HepG2 (cell line): ENCODE data around the gene NGB. TPM values are rescaled to one million over a fixed set of nuclear protein-coding genes. Genes with fewer than 3 reads are reported as not detected.

Source experiments
- ATAC-seq: fragments of 200-7000 bp; cut with Tn5 transposase; 3 replicates; pipeline ENCODE4 v1.9.1; 2020; ENCODE audit warnings: mild to moderate bottlenecking, moderate library complexity
- BruUV-seq: library from RNA; stranded (reverse); fragments of 400-500 nt; replicated peaks from 2 replicates; lab custom pipeline; 2021; lab: Mats Ljungman, UMichigan
- CTCF ChIA-PET: fragments of 300-600 bp; formaldehyde crosslinking; extraction: SDS; loops from one replicate; lab custom pipeline; 2021; ENCODE audit warnings: low total read pairs, inconsistent platforms, low intra/inter-chr PET ratio; lab: Yijun Ruan, JAX
- POLR2A ChIA-PET: fragments of 350-600 bp; sonication (Branson Sonifier 250); formaldehyde crosslinking; loops from one replicate; lab custom pipeline; 2020; ENCODE audit warnings: antibody characterized with exemption, inconsistent platforms; lab: Yijun Ruan, JAX
- DNase-seq: peaks from one replicate; pipeline ENCODE4 v3.0.0-alpha.2; 2015; ENCODE audit warnings: low spot score
- FAIRE-seq: peaks from 3 replicates; lab custom pipeline; 2011; peaks lifted over from hg19 to GRCh38; lab: Jason Lieb, UNC
- H2AFZ ChIP-seq: one replicate; pipeline ENCODE4 v1.6.1; 2011; ENCODE audit warnings: low read length, inconsistent platforms
- H3K27ac ChIP-seq: fragments of 300-600 bp; 3 replicates; pipeline ENCODE4 v1.8.0; 2011; ENCODE audit warnings: mixed run types, mild to moderate bottlenecking, mixed read lengths, low read length, inconsistent platforms; ENCODE audit not compliant: insufficient read depth; ENCODE audit errors: extremely low read length
- H3K27me3 ChIP-seq, 2 experiments: fragments of 200-600 bp in 1 of 2; 2 replicates in 1 of 2; 3 replicates in 1 of 2; pipeline versions ENCODE4 v1.6.0 to v1.8.0; 2011; ENCODE audit warnings: low read length in 2 of 2, mild to moderate bottlenecking in 2 of 2, moderate library complexity in 2 of 2, inconsistent platforms in 1 of 2; ENCODE audit not compliant: insufficient read depth in 2 of 2, control insufficient read depth in 1 of 2
- H3K36me3 ChIP-seq, 2 experiments: fragments of 200-600 bp in 1 of 2; replicated peaks in 1 of 2; 2 replicates in 1 of 2; 3 replicates in 1 of 2; pipeline versions ENCODE4 v1.5.1 to v1.8.0; 2011; ENCODE audit warnings: low read length in 2 of 2, inconsistent platforms in 1 of 2; ENCODE audit not compliant: insufficient read depth in 2 of 2, control insufficient read depth in 1 of 2
- H3K4me1 ChIP-seq: 2 replicates; pipeline ENCODE4 v1.5.1; 2012; ENCODE audit warnings: low read length, inconsistent platforms; ENCODE audit not compliant: insufficient read depth
- H3K4me2 ChIP-seq: 2 replicates; pipeline ENCODE4 v1.6.0; 2011; ENCODE audit warnings: low read depth, low read length, inconsistent platforms
- H3K4me3 ChIP-seq, 3 experiments: fragments of 200-600 bp in 1 of 3; sonication (generic), shearing (Covaris generic) in 1 of 3; replicated peaks in 1 of 3; 2 replicates each; pipeline ENCODE4 v1.5.1; 2011 to 2016; ENCODE audit warnings: low read length in 3 of 3, inconsistent platforms in 2 of 3, low read depth in 2 of 3, mild to moderate bottlenecking in 2 of 3, control low read depth in 1 of 3, mixed read lengths in 1 of 3; ENCODE audit not compliant: insufficient read depth in 1 of 3
- H3K79me2 ChIP-seq: one replicate; pipeline ENCODE4 v1.6.1; 2011; ENCODE audit warnings: low read length, inconsistent platforms; ENCODE audit not compliant: insufficient read depth
- H3K9ac ChIP-seq: 2 replicates; pipeline ENCODE4 v1.6.0; 2011; ENCODE audit warnings: mild to moderate bottlenecking, low read depth, low read length, inconsistent platforms; ENCODE audit not compliant: insufficient read depth
- H3K9me3 ChIP-seq: 2 replicates; pipeline ENCODE4 v1.5.1; 2012; ENCODE audit warnings: mild to moderate bottlenecking, low read length
- H4K20me1 ChIP-seq: 2 replicates; pipeline ENCODE4 v1.6.0; 2011; ENCODE audit warnings: inconsistent platforms, mild to moderate bottlenecking, low read length, moderate library complexity; ENCODE audit not compliant: insufficient read depth
- FOXK1 ChIP-seq: sonication (generic); formaldehyde crosslinking; IDR thresholded peaks from 2 replicates; pipeline ENCODE4 v1.4.0; 2020; ENCODE audit warnings: low read depth, missing genetic modification reagents, borderline replicate concordance
- FOXP1 ChIP-seq, 2 experiments: fragments of 450-650 bp in 1 of 2; IDR thresholded peaks; 2 replicates each; pipeline ENCODE4 v1.6.1; 2017 to 2018; ENCODE audit warnings: antibody characterized with exemption in 1 of 2
- NFE2L2 ChIP-seq: fragments of 150-350 bp; IDR thresholded peaks from 2 replicates; pipeline ENCODE4 v1.6.1; 2014; ENCODE audit warnings: low read length
- TBP ChIP-seq: sonication (generic); formaldehyde crosslinking; IDR thresholded peaks from 2 replicates; pipeline ENCODE4 v1.5.0; 2020; ENCODE audit warnings: missing genetic modification reagents
- YY1 ChIP-seq: IDR thresholded peaks from 2 replicates; pipeline ENCODE4 v1.6.1; 2011; ENCODE audit warnings: low read length, low read depth, moderate library complexity, mild to moderate bottlenecking; ENCODE audit not compliant: insufficient read depth, insufficient replicate concordance
- ZFYVE20 ChIP-seq: sonication (generic); formaldehyde crosslinking; IDR thresholded peaks from 2 replicates; pipeline ENCODE4 v1.8.0; 2023; ENCODE audit warnings: low read depth, mild to moderate bottlenecking, moderate library complexity, missing genetic modification reagents, borderline replicate concordance
- ZNF207 ChIP-seq: fragments of 450-650 bp; IDR thresholded peaks from 2 replicates; pipeline ENCODE4 v1.6.1; 2016; ENCODE audit warnings: antibody characterized with exemption, borderline replicate concordance
- ZNF234 ChIP-seq: sonication (generic); formaldehyde crosslinking; conservative IDR thresholded peaks from 2 replicates; pipeline ENCODE4 v1.5.1; 2020; ENCODE audit warnings: mild to moderate bottlenecking, missing genetic modification reagents
- ZNF251 ChIP-seq: sonication (generic); formaldehyde crosslinking; IDR thresholded peaks from 2 replicates; pipeline ENCODE4 v1.9.0; 2021; ENCODE audit warnings: mild to moderate bottlenecking, missing genetic modification reagents
- ZNF44 ChIP-seq: sonication (generic); formaldehyde crosslinking; IDR thresholded peaks from 2 replicates; pipeline ENCODE4 v1.5.1; 2020; ENCODE audit warnings: mild to moderate bottlenecking, missing genetic modification reagents
- ZNF460 ChIP-seq: sonication (generic); formaldehyde crosslinking; IDR thresholded peaks from 2 replicates; pipeline ENCODE4 v1.5.1; 2020; ENCODE audit warnings: missing genetic modification reagents, mild to moderate bottlenecking, borderline replicate concordance
- WGBS: methylation state at CpG from one replicate; pipeline ENCODE4 v1.1.6; 2017; ENCODE audit warnings: low lambda C conversion rate; 5-methylcytosine and 5-hydroxymethylcytosine counted together
- in situ Hi-C: cut with HindIII; loops from 2 replicates; pipeline ENCODE4 v1.10.0; 2017; ENCODE audit warnings: low pct_unique_long_range_greater_than_20kb; ENCODE audit not compliant: extremely low pct_ligation_motif_present
- intact Hi-C: fragments of 100-400 bp; cut with micrococcal nuclease; formaldehyde crosslinking; loops from one replicate; pipeline ENCODE4 v1.10.0; 2022; ENCODE audit not compliant: unreplicated experiment
- polyA plus RNA-seq, 8 experiments: library from polyadenylated mRNA; depleted of rRNA in 3 of 8; stranded (reverse) in 7 of 8; unstranded in 1 of 8; fragments of >200 nt; fragmentation: Illumina TruSeq in 4 of 8; extraction: Trizol in 4 of 8; gene quantifications; 2 replicates each; pipeline versions ENCODE4 v1.2.1 to v1.2.3, GENCODE V29; 2011 to 2016; ENCODE audit warnings: low read depth in 4 of 8, missing spikeins in 1 of 8, mixed read lengths in 1 of 8; ENCODE audit not compliant: insufficient read depth in 1 of 8
- total RNA-seq, 5 experiments: library from RNA; depleted of rRNA; stranded (reverse); fragments of >200 nt; fragmentation: Illumina TruSeq; extraction: Trizol; gene quantifications; 2 replicates each; pipeline ENCODE4 v1.2.3, GENCODE V29; 2016; ENCODE audit warnings: low read depth in 1 of 5

Gene NGB
- total and polyA plus RNA-seq, 2 of the 13 experiments (the other 11 are each of a cell fraction or from before 2014, with no cell fraction given), result 0.04 TPM; not detected in 1

DNA sequence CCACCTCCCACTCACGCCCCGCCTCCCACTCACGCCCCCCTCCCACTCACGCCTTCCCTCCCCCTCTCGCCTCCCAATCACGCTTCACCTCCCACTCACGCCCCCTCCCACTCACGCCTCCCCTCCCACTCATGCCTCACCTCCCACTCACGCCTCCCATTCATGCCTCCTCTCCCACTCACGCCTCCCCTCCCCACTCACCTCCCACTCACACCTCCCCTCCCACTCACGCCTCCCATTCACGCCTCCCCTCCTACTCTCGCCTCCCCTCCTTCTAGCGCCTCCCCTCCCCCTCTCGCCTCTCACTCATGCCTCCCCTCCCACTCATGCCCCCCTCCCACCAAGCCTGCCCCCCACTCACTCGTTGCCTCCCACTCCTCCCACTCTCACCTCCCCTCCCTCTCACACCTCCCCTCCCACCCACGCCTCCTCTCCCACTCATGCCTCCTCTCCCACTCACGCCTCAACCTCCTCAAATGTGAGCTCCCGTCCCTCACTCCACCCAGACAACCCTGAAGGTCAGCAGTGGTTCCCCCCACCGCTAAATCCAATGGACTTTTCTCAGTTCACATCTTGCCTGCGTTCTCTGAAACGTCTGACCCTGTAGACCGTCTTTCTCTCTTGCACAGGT lies 49.6 kb downstream of the NGB start:
- POLR2A ChIA-PET, result no interaction called here
- in situ Hi-C loops (no loop called here), intact Hi-C loops (no loop called here)
- WGBS, result 56% methylated on average over 21 of the region's 23 CpGs
- CTCF ChIA-PET, result no interaction called here
- no peak for FAIRE-seq
- BruUV-seq, result no TSS peak
- Histone ChIP-seq H3K36me3 (no peaks in the 10 kb centered on the region), H2AFZ (no peak overlapping the region), H4K20me1 (no peaks in the 10 kb centered on the region), H3K27me3 (0 out of 5 replicates have a peak, but pooled peaks cover 0 to 3% of the 10 kb centered on the region in 2 experiments), H3K79me2 (no peaks in the 10 kb centered on the region), H3K27ac (no peak overlapping the region), H3K4me2 (no peak overlapping the region), H3K4me3 (no peak overlapping the region), H3K9me3 (no peaks in the 10 kb centered on the region), H3K9ac (no peak overlapping the region), H3K4me1 (no peaks in the 10 kb centered on the region)
- TF ChIP-seq FOXP1 (IDR thresholded peaks at IDR 0.05) (no peak), FOXP1 (CRISPR knock-in tag; IDR thresholded peaks at IDR 0.05) (no peak), NFE2L2 (no peak), ZNF251 (CRISPR knock-in tag) (no peak), ZFYVE20 (no peak), ZNF44 (CRISPR knock-in tag) (no peak), YY1 (no peak), ZNF234 (CRISPR knock-in tag) (no peak), TBP (CRISPR knock-in tag) (no peak), FOXK1 (no peak), ZNF460 (no peak), ZNF207 (no peak)
- DNase-seq, result no peak
- ATAC-seq, result no peak
